Skin of body (tissue), 2 donors: ENCODE data around the gene ZHX3. TPM values are rescaled to one million over a fixed set of nuclear protein-coding genes. Genes with fewer than 3 reads are reported as not detected.

Experiments used
- DNase-seq: peaks from one replicate; lab custom pipeline; 2025; lab: John Stamatoyannopoulos, UW
- total RNA-seq: library from RNA; depleted of rRNA; stranded (reverse); fragments of >200 nt; gene quantifications from one replicate; pipeline ENCODE4 v1.2.3, GENCODE V29; 2014

Gene ZHX3
- total RNA-seq, 1 donor from 2014 or later = 11.6 TPM

GRCh38 chr20:41224281-41224680 lies 93.2 kb downstream of the ZHX3 start:
- no peak for DNase-seq

- DNase-seq = no peak
Observed at GRCh38 chr20:41223112-41223511, 94.4 kb downstream of the ZHX3 start.

- DNase-seq = no peak
Observed at GRCh38 chr20:41222703-41223102, 94.8 kb downstream of the ZHX3 start.

- DNase-seq = no peak
Observed at GRCh38 chr20:41222296-41222695, 95.2 kb downstream of the ZHX3 start.

GRCh38 chr20:41221614-41222218 lies 95.8 kb downstream of the ZHX3 start:
- no peak for DNase-seq

GRCh38 chr20:41219824-41220223 lies 97.7 kb downstream of the ZHX3 start:
- no peak for DNase-seq

- DNase-seq = no peak
Observed at GRCh38 chr20:41218466-41218865, 99.1 kb downstream of the ZHX3 start.

GRCh38 chr20:41217422-41217821 lies 100.1 kb downstream of the ZHX3 start:
- no peak for DNase-seq

- DNase-seq = no peak
Observed at GRCh38 chr20:41214666-41215065, 102.9 kb downstream of the ZHX3 start.

GRCh38 chr20:41214202-41214601 lies 103.3 kb downstream of the ZHX3 start:
- DNase-seq = no peak

- DNase-seq = no peak
Observed at GRCh38 chr20:41213150-41213820, 104.2 kb downstream of the ZHX3 start.

GRCh38 chr20:41205313-41205712 lies 112.2 kb downstream of the ZHX3 start:
- no peak for DNase-seq

GRCh38 chr20:41204304-41205265 lies 112.9 kb downstream of the ZHX3 start:
- no peak for DNase-seq

GRCh38 chr20:41203660-41204059 lies 113.9 kb downstream of the ZHX3 start:
- DNase-seq = no peak

- DNase-seq = no peak
Observed at GRCh38 chr20:41202426-41202825, 115.1 kb downstream of the ZHX3 start.

- DNase-seq = no peak
Observed at GRCh38 chr20:41201760-41202159, 115.8 kb downstream of the ZHX3 start.

GRCh38 chr20:41200446-41201202 lies 116.9 kb downstream of the ZHX3 start:
- DNase-seq = no peak

- no peak for DNase-seq
Observed at GRCh38 chr20:41198443-41198842, 119.1 kb downstream of the ZHX3 start.

GRCh38 chr20:41196653-41197225 lies 120.8 kb downstream of the ZHX3 start:
- DNase-seq = no peak

- DNase-seq = no peak
Observed at GRCh38 chr20:41192575-41192974, 125.0 kb downstream of the ZHX3 start.
